ENCODE results near the gene MRE11.
"Not testable (repeated sequence)": the region's sequence is repeated elsewhere in the genome, so short reads cannot be mapped to it uniquely, and the experiment has no call there.

MRE11 gene

GRCh38 chr11:94418123-94418765 lies 75.4 kb downstream of the MRE11 start:
- no peak for DNase-seq

- DNase-seq = peak; percentile 37
Measured at GRCh38 chr11:94417386-94417987, 76.2 kb downstream of the MRE11 start.

GRCh38 chr11:94405062-94405833 lies 88.4 kb downstream of the MRE11 start:
- no peak for DNase-seq

GRCh38 chr11:94402355-94402754 lies 91.3 kb downstream of the MRE11 start:
- DNase-seq = no peak

- no peak for DNase-seq
Measured at GRCh38 chr11:94401773-94402265, 91.8 kb downstream of the MRE11 start.

- DNase-seq = no peak
Measured at GRCh38 chr11:94400839-94401772, 92.5 kb downstream of the MRE11 start, which contains the start of gene GPR83. Gene GPR83, minus strand, starts transcription at chr11:94401419. Its CDS starts 172 bp downstream, at chr11:94401247.

GRCh38 chr11:94400457-94400838 lies 93.2 kb downstream of the MRE11 start:
- DNase-seq = no peak

GRCh38 chr11:94400050-94400449 lies 93.6 kb downstream of the MRE11 start:
- no peak for DNase-seq

GRCh38 chr11:94398101-94398500 lies 95.5 kb downstream of the MRE11 start:
- DNase-seq = no peak

GRCh38 chr11:94396282-94396681 lies 97.4 kb downstream of the MRE11 start:
- no peak for DNase-seq

GRCh38 chr11:94391937-94392336 lies 101.7 kb downstream of the MRE11 start:
- not testable (repeated sequence) for DNase-seq

- DNase-seq = peak; percentile 12
Measured at GRCh38 chr11:94379613-94380012, 114.0 kb downstream of the MRE11 start.

- peak; percentile 12 for DNase-seq
Measured at GRCh38 chr11:94376841-94377240, 116.8 kb downstream of the MRE11 start.

GRCh38 chr11:94370576-94370975 lies 123.1 kb downstream of the MRE11 start:
- not testable (repeated sequence) for DNase-seq
